B cell (primary cell): Measurements from ENCODE around the gene GP1BB. TPM values are rescaled to one million over a fixed set of nuclear protein-coding genes. Genes with fewer than 3 reads are reported as not detected.

Source experiments
- ATAC-seq: fragments of 200-7000 bp; cut with Tn5 transposase; one replicate; pipeline ENCODE4 v1.10.0; 2021; ENCODE audit warnings: low read depth, mild to moderate bottlenecking, moderate number of reproducible peaks, moderate library complexity
- CTCF ChIA-PET: fragments of 350-600 bp; sonication (Branson Sonifier 250); formaldehyde crosslinking; loops from one replicate; lab custom pipeline; 2021; ENCODE audit warnings: antibody characterized with exemption, inconsistent platforms; lab: Charles Lee
- POLR2A ChIA-PET: fragments of 350-600 bp; sonication (Branson Sonifier 250); formaldehyde crosslinking; loops from one replicate; lab custom pipeline; 2021; ENCODE audit warnings: antibody characterized with exemption; lab: Charles Lee
- DNase-seq: peaks from one replicate; pipeline ENCODE4 v3.0.0; 2013
- H2AFZ ChIP-seq: 2 replicates; pipeline ENCODE4 v1.6.1; 2012; ENCODE audit warnings: mild to moderate bottlenecking, low read depth, low read length; ENCODE audit not compliant: insufficient read depth, poor library complexity, severe bottlenecking
- H3K27ac ChIP-seq, 2 donors: 1 replicate in 1 of 2; 2 replicates in 1 of 2; pipeline ENCODE4 v1.5.1; 2012 to 2013; ENCODE audit warnings: low read length in 2 of 2, mild to moderate bottlenecking in 2 of 2, moderate library complexity in 1 of 2
- H3K27me3 ChIP-seq, 4 experiments: fragments of 200-600 bp in 1 of 4; sonication (generic) in 1 of 4; replicated peaks in 1 of 4; 1 replicate in 2 of 4; 2 replicates in 2 of 4; pipeline versions ENCODE4 v1.6.1 to v1.7.0; 2013 to 2016; ENCODE audit warnings: low read length in 3 of 4, mild to moderate bottlenecking in 2 of 4, mixed read lengths in 1 of 4, moderate library complexity in 1 of 4; ENCODE audit not compliant: insufficient read depth in 4 of 4, control insufficient read depth in 3 of 4; ENCODE audit errors: control extremely low read depth in 1 of 4
- H3K36me3 ChIP-seq, 2 experiments: replicated peaks in 1 of 2; 1 replicate in 1 of 2; 2 replicates in 1 of 2; pipeline versions ENCODE4 v1.6.1 to v1.7.1; 2013; ENCODE audit warnings: low read length in 1 of 2; ENCODE audit not compliant: insufficient read depth in 2 of 2, control insufficient read depth in 1 of 2; ENCODE audit errors: control extremely low read depth in 1 of 2, extremely low read depth in 1 of 2
- H3K4me1 ChIP-seq, 2 donors: fragments of 200-600 bp in 1 of 2; sonication (generic) in 1 of 2; 1 replicate in 1 of 2; 2 replicates in 1 of 2; pipeline versions ENCODE4 v1.5.1 to v1.6.1; 2013 to 2017; ENCODE audit warnings: low read length in 2 of 2; ENCODE audit not compliant: control insufficient read depth in 2 of 2, insufficient read depth in 2 of 2
- H3K4me2 ChIP-seq: replicated peaks from 2 replicates; pipeline ENCODE3; 2012; ENCODE audit warnings: mild to moderate bottlenecking, low read depth, low read length; ENCODE audit not compliant: poor library complexity, severe bottlenecking
- H3K4me3 ChIP-seq, 5 experiments: fragments of 200-600 bp in 1 of 5; sonication (generic) in 1 of 5; 1 replicate in 3 of 5; 2 replicates in 2 of 5; pipeline versions ENCODE4 v1.5.1 to v1.7.0; 2011 to 2016; ENCODE audit warnings: low read length in 4 of 5, mild to moderate bottlenecking in 4 of 5, low read depth in 2 of 5, control low read depth in 1 of 5, moderate library complexity in 1 of 5; ENCODE audit not compliant: insufficient read depth in 1 of 5; ENCODE audit errors: control extremely low read depth in 1 of 5, extremely low read depth in 1 of 5
- H3K79me2 ChIP-seq: fragments of 200-600 bp; sonication (generic); one replicate; pipeline ENCODE4 v1.6.0; 2016; ENCODE audit warnings: low read length; ENCODE audit not compliant: control insufficient read depth, insufficient read depth
- H3K9ac ChIP-seq: fragments of 200-600 bp; sonication (generic); 2 replicates; pipeline ENCODE4 v1.6.1; 2017; ENCODE audit warnings: mild to moderate bottlenecking, low read length, moderate library complexity
- H3K9me3 ChIP-seq, 3 donors: one replicate each; pipeline versions ENCODE4 v1.6.1 to v1.7.1; 2013; ENCODE audit warnings: low read length in 2 of 3; ENCODE audit not compliant: control insufficient read depth in 2 of 3, insufficient read depth in 1 of 3; ENCODE audit errors: control extremely low read depth in 1 of 3
- H4K20me1 ChIP-seq: 2 replicates; pipeline ENCODE4 v1.6.0; 2012; ENCODE audit warnings: mild to moderate bottlenecking, low read length; ENCODE audit not compliant: insufficient read depth, control insufficient read depth, poor library complexity, severe bottlenecking
- H3K27ac Mint-ChIP-seq: one replicate; pipeline ENCODE4 v1.8.0; 2021; ENCODE audit warnings: mixed read lengths
- H3K27me3 Mint-ChIP-seq: one replicate; pipeline ENCODE4 v1.8.0; 2021; ENCODE audit warnings: mixed read lengths
- H3K4me1 Mint-ChIP-seq: one replicate; pipeline ENCODE4 v1.8.0; 2021; ENCODE audit warnings: mixed read lengths
- H3K4me3 Mint-ChIP-seq: one replicate; pipeline ENCODE4 v1.8.0; 2021; ENCODE audit warnings: mixed read lengths
- H3K9me3 Mint-ChIP-seq: one replicate; pipeline ENCODE4 v1.8.0; 2022; ENCODE audit warnings: mixed read lengths; ENCODE audit not compliant: insufficient read depth
- CTCF ChIP-seq: fragments of 200-600 bp; IDR thresholded peaks from one replicate; pipeline ENCODE4 v1.8.0; 2022; ENCODE audit warnings: antibody characterized with exemption, mild to moderate bottlenecking
- EZH2 ChIP-seq: IDR thresholded peaks from 2 replicates; pipeline ENCODE4 v1.6.1; 2012; ENCODE audit warnings: borderline replicate concordance, low read depth, mild to moderate bottlenecking, moderate library complexity, low read length; ENCODE audit not compliant: insufficient read depth, poor library complexity, severe bottlenecking
- WGBS: methylation state at CpG from one replicate; pipeline ENCODE4 v1.1.5; 2013; ENCODE audit warnings: missing lambda C conversion rate; ENCODE audit not compliant: insufficient coverage; 5-methylcytosine and 5-hydroxymethylcytosine counted together
- intact Hi-C: fragments of 100-400 bp; cut with micrococcal nuclease; formaldehyde crosslinking; loops from one replicate; pipeline ENCODE4 v1.10.0; 2022
- polyA plus RNA-seq: library from polyadenylated mRNA; depleted of rRNA; stranded (reverse); fragments of >200 nt; gene quantifications from 2 replicates; pipeline ENCODE4 v1.2.3, GENCODE V29; 2012
- total RNA-seq, 2 donors: library from RNA; stranded (reverse); fragments of 120-200 nt in 1 of 2; gene quantifications; 1 replicate in 1 of 2; 2 replicates in 1 of 2; pipeline versions ENCODE4 v1.2.3 to v1.2.4, GENCODE V29; 2013 to 2022

GP1BB gene
- total and polyA plus RNA-seq, 2 donors (not counting 1 experiment from before 2014, with no cell fraction given), result 0.31 TPM; not detected in 1

- H3K9me3 ChIP-seq, result peaks cover 0 to 11% (median 0%) of the 10 kb centered on the region in 3 donors
- Mint-ChIP-seq H3K4me3 (no peak overlapping the region), H3K9me3 (no peaks in the 10 kb centered on the region), H3K27ac (no peak overlapping the region), H3K27me3 (peaks cover 25% of the 10 kb centered on the region), H3K4me1 (peaks cover 3% of the 10 kb centered on the region)
- peaks cover 0 to 42% (median 19%) of the 10 kb centered on the region in 4 experiments for H3K27me3 ChIP-seq
- intact Hi-C loops, result no loop called here
- 91% methylated on average over 24 of the region's 27 CpGs for WGBS
- ATAC-seq, result no peak
- H3K4me2 ChIP-seq, result no peak overlapping the region
- no peaks in the 10 kb centered on the region for H3K79me2 ChIP-seq
- no peaks in the 10 kb centered on the region for H3K36me3 ChIP-seq
- no peak overlapping the region for H3K27ac ChIP-seq
- no peak overlapping the region for H2AFZ ChIP-seq
- no peak for DNase-seq
- POLR2A ChIA-PET, result no interaction called here
- no peak overlapping the region for H3K9ac ChIP-seq
- TF ChIP-seq EZH2 (no peak), CTCF (no peak)
- H4K20me1 ChIP-seq, result no peaks in the 10 kb centered on the region
- no peak overlapping the region for H3K4me3 ChIP-seq
- CTCF ChIA-PET, result interaction anchor here (0.8 kb wide), 1 partner anchor 159 kb away, joined by 3 read pairs; no protein-coding TSS in a partner anchor
- peaks cover 5 to 14% of the 10 kb centered on the region in 2 donors for H3K4me1 ChIP-seq
Measured at GRCh38 chr22:19750507-19751490, 27.5 kb downstream of the GP1BB start.
